DND-41 (cell line): ENCODE measurements around the gene CACNA2D1.

ENCODE experiments used
- ATAC-seq: fragments of 200-7000 bp; cut with Tn5 transposase; 3 replicates; pipeline ENCODE4 v1.9.1; 2021; ENCODE audit warnings: low read depth; ENCODE audit not compliant: insufficient read depth
- DNase-seq: peaks from one replicate; pipeline ENCODE4 v3.0.0-alpha.2; 2020
- H2AFZ ChIP-seq: 2 replicates; pipeline ENCODE4 v1.6.0; 2012; ENCODE audit warnings: low read depth, low read length
- H3K27ac ChIP-seq: 2 replicates; pipeline ENCODE4 v1.5.1; 2012; ENCODE audit warnings: low read length, inconsistent platforms
- H3K27me3 ChIP-seq: fragments of 200-600 bp; sonication (generic); 2 replicates; pipeline ENCODE4 v1.6.0; 2012; ENCODE audit warnings: low read length, mild to moderate bottlenecking, inconsistent platforms; ENCODE audit not compliant: insufficient read depth, poor library complexity
- H3K36me3 ChIP-seq: 2 replicates; pipeline ENCODE4 v1.5.1; 2012; ENCODE audit warnings: low read length, inconsistent platforms; ENCODE audit not compliant: insufficient read depth
- H3K4me1 ChIP-seq: 2 replicates; pipeline ENCODE4 v1.5.1; 2012; ENCODE audit warnings: mild to moderate bottlenecking, low read length; ENCODE audit not compliant: insufficient read depth
- H3K4me2 ChIP-seq: 2 replicates; pipeline ENCODE4 v1.6.0; 2012; ENCODE audit warnings: mild to moderate bottlenecking, moderate library complexity, low read length, inconsistent platforms; ENCODE audit not compliant: insufficient read depth
- H3K4me3 ChIP-seq, 2 experiments: fragments of 200-600 bp in 1 of 2; shearing (Covaris generic) in 1 of 2; 2 replicates each; pipeline ENCODE4 v1.5.1; 2012 to 2016; ENCODE audit warnings: inconsistent platforms in 2 of 2, low read length in 2 of 2, mild to moderate bottlenecking in 2 of 2, low read depth in 1 of 2, moderate library complexity in 1 of 2
- H3K79me2 ChIP-seq: 2 replicates; pipeline ENCODE4 v1.6.0; 2012; ENCODE audit warnings: low read length, inconsistent platforms; ENCODE audit not compliant: insufficient read depth
- H3K9ac ChIP-seq: 2 replicates; pipeline ENCODE4 v1.6.0; 2012; ENCODE audit warnings: low read depth, mild to moderate bottlenecking, inconsistent platforms, low read length, moderate library complexity
- H3K9me3 ChIP-seq: 2 replicates; pipeline ENCODE4 v1.5.1; 2012; ENCODE audit warnings: low read length, moderate library complexity, mild to moderate bottlenecking, inconsistent platforms; ENCODE audit not compliant: insufficient read depth, severe bottlenecking
- H4K20me1 ChIP-seq: 2 replicates; pipeline ENCODE4 v1.6.0; 2012; ENCODE audit warnings: low read length; ENCODE audit not compliant: insufficient read depth
- EZH2 ChIP-seq: IDR thresholded peaks from 3 replicates; pipeline ENCODE4 v1.6.1; 2012; ENCODE audit warnings: borderline replicate concordance, low read depth, mild to moderate bottlenecking, moderate library complexity, low read length, inconsistent platforms; ENCODE audit not compliant: severe bottlenecking
- TF ChIP-seq, protein P1 (sequence below): IDR thresholded peaks from 2 replicates; pipeline ENCODE4 v1.5.1; 2012; ENCODE audit warnings: borderline replicate concordance, low read length, moderate library complexity, mild to moderate bottlenecking; ENCODE audit not compliant: poor library complexity, severe bottlenecking; ENCODE audit errors: extremely low read depth

CACNA2D1 gene

DNA sequence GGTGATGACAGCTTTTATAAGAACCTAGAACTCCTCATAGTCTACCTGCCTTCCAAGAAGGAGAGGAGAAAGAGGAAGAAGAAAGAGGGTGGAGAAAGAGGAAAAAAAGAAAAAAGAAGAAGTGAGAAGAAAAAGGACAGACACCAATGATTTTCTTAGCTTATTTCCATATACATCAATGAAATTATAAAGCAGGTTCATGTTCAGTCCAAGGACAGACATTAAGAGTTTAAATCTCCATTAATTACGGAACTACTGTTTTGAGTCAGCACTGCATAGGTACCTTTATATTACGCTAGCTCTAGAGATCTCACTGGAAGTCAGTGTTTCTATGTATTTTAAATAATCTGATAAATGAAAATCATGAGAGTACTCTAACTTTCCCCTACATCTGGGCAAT is 364.8 kb downstream of the CACNA2D1 start:
- H3K27me3 ChIP-seq = no peaks in the 10 kb centered on the region
- H3K9ac ChIP-seq = no peak overlapping the region
- H3K9me3 ChIP-seq = no peaks in the 10 kb centered on the region
- H3K4me1 ChIP-seq = no peaks in the 10 kb centered on the region
- H3K36me3 ChIP-seq = no peaks in the 10 kb centered on the region
- no peak overlapping the region for H3K27ac ChIP-seq
- no peaks in the 10 kb centered on the region for H4K20me1 ChIP-seq
- ATAC-seq (no peak), DNase-seq (no peak)
- H2AFZ ChIP-seq = no peak overlapping the region
- no peak for TF ChIP-seq EZH2
- TF ChIP-seq, protein P1, sequence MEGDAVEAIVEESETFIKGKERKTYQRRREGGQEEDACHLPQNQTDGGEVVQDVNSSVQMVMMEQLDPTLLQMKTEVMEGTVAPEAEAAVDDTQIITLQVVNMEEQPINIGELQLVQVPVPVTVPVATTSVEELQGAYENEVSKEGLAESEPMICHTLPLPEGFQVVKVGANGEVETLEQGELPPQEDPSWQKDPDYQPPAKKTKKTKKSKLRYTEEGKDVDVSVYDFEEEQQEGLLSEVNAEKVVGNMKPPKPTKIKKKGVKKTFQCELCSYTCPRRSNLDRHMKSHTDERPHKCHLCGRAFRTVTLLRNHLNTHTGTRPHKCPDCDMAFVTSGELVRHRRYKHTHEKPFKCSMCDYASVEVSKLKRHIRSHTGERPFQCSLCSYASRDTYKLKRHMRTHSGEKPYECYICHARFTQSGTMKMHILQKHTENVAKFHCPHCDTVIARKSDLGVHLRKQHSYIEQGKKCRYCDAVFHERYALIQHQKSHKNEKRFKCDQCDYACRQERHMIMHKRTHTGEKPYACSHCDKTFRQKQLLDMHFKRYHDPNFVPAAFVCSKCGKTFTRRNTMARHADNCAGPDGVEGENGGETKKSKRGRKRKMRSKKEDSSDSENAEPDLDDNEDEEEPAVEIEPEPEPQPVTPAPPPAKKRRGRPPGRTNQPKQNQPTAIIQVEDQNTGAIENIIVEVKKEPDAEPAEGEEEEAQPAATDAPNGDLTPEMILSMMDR = no peak
- H3K4me2 ChIP-seq = no peak overlapping the region
- no peaks in the 10 kb centered on the region for H3K79me2 ChIP-seq
- H3K4me3 ChIP-seq = no peak overlapping the region

DNA sequence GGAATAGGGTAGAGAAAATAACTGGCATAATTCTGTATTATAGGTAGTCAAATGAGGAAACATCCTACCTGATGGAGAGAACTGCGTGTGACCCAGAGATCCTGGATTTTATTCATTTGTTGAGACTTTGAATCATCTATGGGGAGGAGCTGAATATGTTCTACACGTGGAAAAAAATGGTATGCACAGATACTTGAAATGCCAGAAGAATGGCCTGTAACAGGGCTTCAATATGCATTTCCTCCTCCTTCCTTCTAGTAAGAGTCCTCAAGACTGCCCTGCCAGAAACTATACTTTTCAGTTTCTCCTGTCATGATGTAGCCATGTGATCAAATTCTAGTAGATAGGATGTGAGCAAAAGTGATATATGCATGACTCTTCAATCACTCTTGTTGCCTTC is 372.1 kb downstream of the CACNA2D1 start:
- Histone ChIP-seq H2AFZ (no peak overlapping the region), H3K79me2 (no peaks in the 10 kb centered on the region), H3K4me2 (no peak overlapping the region), H3K9me3 (no peaks in the 10 kb centered on the region), H3K4me3 (no peak overlapping the region), H3K4me1 (no peaks in the 10 kb centered on the region), H3K9ac (no peak overlapping the region), H4K20me1 (no peaks in the 10 kb centered on the region), H3K27me3 (no peaks in the 10 kb centered on the region), H3K27ac (no peak overlapping the region), H3K36me3 (no peaks in the 10 kb centered on the region)
- no peak for TF ChIP-seq EZH2
- TF ChIP-seq, protein P1 = no peak
- no peak for DNase-seq
- ATAC-seq = no peak

DNA sequence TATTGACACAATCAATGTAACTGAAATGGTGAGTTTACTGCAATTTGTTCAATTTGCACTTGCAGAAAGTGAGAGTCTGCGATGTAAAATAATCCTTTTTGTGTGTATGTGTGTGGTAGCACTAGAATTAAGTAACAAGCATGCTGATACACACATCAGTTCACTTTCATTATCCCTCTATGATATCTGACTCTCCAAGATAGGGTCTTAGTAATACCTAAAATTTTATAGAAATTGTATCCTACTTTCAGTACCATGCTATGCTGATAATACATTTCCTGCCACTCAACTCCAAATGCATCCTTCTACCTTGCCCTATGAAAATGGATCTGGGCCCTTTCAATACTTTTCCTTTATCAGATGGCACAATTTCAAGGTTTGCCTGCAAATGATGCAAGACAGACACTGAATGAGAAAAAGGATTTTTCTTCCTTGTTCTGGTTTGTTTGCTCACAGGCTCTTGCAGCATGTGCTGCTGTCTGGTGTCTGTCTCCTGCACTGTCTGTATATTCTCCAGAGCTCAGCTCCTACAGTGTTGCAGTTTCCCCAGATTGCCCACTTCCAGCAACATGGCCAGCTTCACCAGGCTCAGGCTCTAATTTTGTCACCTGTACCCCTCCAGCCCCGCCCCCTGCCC is 375.8 kb downstream of the CACNA2D1 start:
- no peaks in the 10 kb centered on the region for H3K27me3 ChIP-seq
- no peaks in the 10 kb centered on the region for H3K9me3 ChIP-seq
- H3K4me2 ChIP-seq = no peak overlapping the region
- DNase-seq (no peak), ATAC-seq (no peak)
- TF ChIP-seq, protein P1 = no peak
- no peak for TF ChIP-seq EZH2
- H4K20me1 ChIP-seq = no peaks in the 10 kb centered on the region
- no peak overlapping the region for H3K9ac ChIP-seq
- H3K4me1 ChIP-seq = no peaks in the 10 kb centered on the region
- H3K36me3 ChIP-seq = no peaks in the 10 kb centered on the region
- H3K79me2 ChIP-seq = no peaks in the 10 kb centered on the region
- H3K27ac ChIP-seq = no peak overlapping the region
- H3K4me3 ChIP-seq = no peak overlapping the region
- H2AFZ ChIP-seq = no peak overlapping the region

DNA sequence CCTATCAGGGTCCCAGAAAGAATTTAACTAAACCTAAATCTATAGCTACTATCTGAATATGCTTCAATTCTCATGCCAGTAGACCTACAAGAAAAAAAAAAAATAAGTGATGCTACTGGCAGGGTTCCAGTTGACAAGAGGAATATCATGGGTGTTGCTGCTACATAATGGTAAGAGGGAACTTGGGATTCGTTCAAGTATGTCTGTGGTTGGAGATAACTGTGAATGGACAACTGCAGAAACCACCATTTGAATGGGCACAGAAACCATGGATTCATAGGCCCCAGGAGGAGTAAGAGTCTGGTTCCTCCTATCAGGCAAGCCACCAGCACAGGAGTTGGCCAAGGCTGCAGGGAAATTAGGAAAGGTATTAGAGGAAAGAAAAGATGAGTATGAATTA is 386.1 kb downstream of the CACNA2D1 start:
- Histone ChIP-seq H3K4me3 (no peak overlapping the region), H3K9ac (no peak overlapping the region), H4K20me1 (no peaks in the 10 kb centered on the region), H3K9me3 (no peaks in the 10 kb centered on the region), H3K36me3 (no peaks in the 10 kb centered on the region), H3K27me3 (no peaks in the 10 kb centered on the region), H3K27ac (no peak overlapping the region), H3K79me2 (no peaks in the 10 kb centered on the region), H3K4me2 (no peak overlapping the region), H3K4me1 (no peaks in the 10 kb centered on the region), H2AFZ (no peak overlapping the region)
- DNase-seq (no peak), ATAC-seq (no peak)
- no peak for TF ChIP-seq EZH2
- TF ChIP-seq, protein P1 = no peak
